ENCODE results near the gene EIF4G1.

Gene EIF4G1

DNA sequence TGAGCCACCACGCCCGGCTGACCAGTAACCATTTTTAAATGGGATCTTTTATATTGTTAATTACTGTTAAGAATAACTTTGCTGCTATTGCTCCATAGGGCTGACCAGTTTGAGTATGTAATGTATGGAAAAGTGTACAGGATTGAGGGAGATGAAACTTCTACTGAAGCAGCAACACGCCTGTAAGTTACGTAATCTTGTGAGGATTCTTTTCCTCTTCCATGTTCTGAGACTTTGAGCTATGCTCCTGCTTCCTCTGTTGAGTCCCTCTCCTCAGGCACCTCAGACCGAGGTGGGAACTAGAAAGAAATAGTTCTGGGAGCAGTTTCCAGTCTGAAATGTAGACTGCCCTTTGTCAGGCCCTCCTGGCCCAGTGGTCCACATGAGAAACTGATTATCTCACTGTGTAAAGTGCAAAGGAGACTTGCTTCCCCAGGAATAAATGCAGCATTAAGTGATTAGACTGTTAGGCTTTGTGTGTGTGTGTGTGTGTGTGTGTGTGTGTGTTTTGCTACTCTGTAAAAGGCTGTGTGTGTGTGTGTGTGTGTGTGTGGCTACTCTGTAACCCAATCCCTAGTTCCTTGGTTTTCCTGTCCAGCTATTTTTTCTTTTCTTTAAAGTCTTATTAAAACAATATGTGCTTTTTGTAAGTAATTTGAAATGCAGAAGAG is 52.3 kb downstream of the EIF4G1 start:
- ChIA-PET POLR2A (no interaction called here), CTCF (interaction anchor here (0.8 to 3.9 kb wide), 4 partner anchors 11 to 194 kb away, joined by 3 to 17 read pairs (median 4); no protein-coding TSS in a partner anchor)
- DNase-seq (ENCODE audit: extremely low spot score), result no peak
- TF ChIP-seq, protein P1, sequence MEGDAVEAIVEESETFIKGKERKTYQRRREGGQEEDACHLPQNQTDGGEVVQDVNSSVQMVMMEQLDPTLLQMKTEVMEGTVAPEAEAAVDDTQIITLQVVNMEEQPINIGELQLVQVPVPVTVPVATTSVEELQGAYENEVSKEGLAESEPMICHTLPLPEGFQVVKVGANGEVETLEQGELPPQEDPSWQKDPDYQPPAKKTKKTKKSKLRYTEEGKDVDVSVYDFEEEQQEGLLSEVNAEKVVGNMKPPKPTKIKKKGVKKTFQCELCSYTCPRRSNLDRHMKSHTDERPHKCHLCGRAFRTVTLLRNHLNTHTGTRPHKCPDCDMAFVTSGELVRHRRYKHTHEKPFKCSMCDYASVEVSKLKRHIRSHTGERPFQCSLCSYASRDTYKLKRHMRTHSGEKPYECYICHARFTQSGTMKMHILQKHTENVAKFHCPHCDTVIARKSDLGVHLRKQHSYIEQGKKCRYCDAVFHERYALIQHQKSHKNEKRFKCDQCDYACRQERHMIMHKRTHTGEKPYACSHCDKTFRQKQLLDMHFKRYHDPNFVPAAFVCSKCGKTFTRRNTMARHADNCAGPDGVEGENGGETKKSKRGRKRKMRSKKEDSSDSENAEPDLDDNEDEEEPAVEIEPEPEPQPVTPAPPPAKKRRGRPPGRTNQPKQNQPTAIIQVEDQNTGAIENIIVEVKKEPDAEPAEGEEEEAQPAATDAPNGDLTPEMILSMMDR (IDR thresholded peaks at IDR 0.05; ENCODE audit: control extremely low read depth, extremely low read depth, low read depth, missing control alignments), result no peak

DNA sequence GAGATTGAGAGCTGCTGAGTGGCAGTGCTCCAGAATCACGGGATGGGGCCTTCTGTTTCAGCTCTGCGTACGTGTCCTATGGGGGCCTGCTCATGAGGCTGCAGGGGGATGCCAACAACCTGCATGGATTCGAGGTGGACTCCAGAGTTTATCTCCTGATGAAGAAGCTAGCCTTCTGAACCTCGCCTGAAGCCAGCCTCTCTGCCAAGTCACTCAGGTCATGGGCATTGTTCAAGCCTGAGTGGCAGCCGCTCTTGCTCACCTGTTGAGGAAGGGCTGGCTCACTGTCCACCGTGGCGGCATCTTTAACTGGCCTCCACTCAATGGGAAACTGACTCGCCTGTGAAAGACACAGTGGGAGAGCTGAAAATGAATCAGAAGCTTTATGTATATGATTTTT is 53.7 kb downstream of the EIF4G1 start:
- no peak for DNase-seq (ENCODE audit: extremely low spot score)
- CTCF ChIA-PET, result interaction anchor here (1.1 to 3.9 kb wide), 3 partner anchors 13 to 146 kb away, joined by 4 to 17 read pairs (median 5); no protein-coding TSS in a partner anchor
- TF ChIP-seq, protein P1 (IDR thresholded peaks at IDR 0.05; ENCODE audit: control extremely low read depth, extremely low read depth, low read depth, missing control alignments), result no peak
- POLR2A ChIA-PET, result no interaction called here

- TF ChIP-seq, protein P1 (IDR thresholded peaks at IDR 0.05; ENCODE audit: control extremely low read depth, extremely low read depth, low read depth, missing control alignments), result no peak
- CTCF ChIA-PET, result interaction anchor here (1.1 to 3.9 kb wide), 3 partner anchors 13 to 146 kb away, joined by 4 to 17 read pairs (median 5); no protein-coding TSS in a partner anchor
- POLR2A ChIA-PET, result no interaction called here
- no peak for DNase-seq (ENCODE audit: extremely low spot score)
Measured at GRCh38 chr3:184368586-184369183, 54.3 kb downstream of the EIF4G1 start.

- POLR2A ChIA-PET, result interaction anchor here (1.1 kb wide), 1 partner anchor 142 kb away, joined by 3 read pairs; no protein-coding TSS in a partner anchor
- CTCF ChIA-PET, result interaction anchor here (0.6 to 6.8 kb wide), 37 partner anchors 8 to 415 kb away, joined by 3 to 90 read pairs (median 4); partner anchors contain the start of genes CHRD, CLCN2, EIF2B5 and EPHB3
- TF ChIP-seq, protein P1 (IDR thresholded peaks at IDR 0.05; ENCODE audit: control extremely low read depth, extremely low read depth, low read depth, missing control alignments), result peak; percentile 82
- peak; percentile 77 for DNase-seq (ENCODE audit: extremely low spot score)
Measured at GRCh38 chr3:184371570-184372018, 57.2 kb downstream of the EIF4G1 start.

- DNase-seq (ENCODE audit: extremely low spot score), result no peak
- ChIA-PET POLR2A (no interaction called here), CTCF (interaction anchor here (0.8 to 6.8 kb wide), 22 partner anchors 9 to 414 kb away, joined by 3 to 90 read pairs (median 4); partner anchors contain the start of genes CHRD, CLCN2, EPHB3 and POLR2H)
- TF ChIP-seq, protein P1 (IDR thresholded peaks at IDR 0.05; ENCODE audit: control extremely low read depth, extremely low read depth, low read depth, missing control alignments), result no peak
Measured at GRCh38 chr3:184372296-184372821, 58.0 kb downstream of the EIF4G1 start.

DNA sequence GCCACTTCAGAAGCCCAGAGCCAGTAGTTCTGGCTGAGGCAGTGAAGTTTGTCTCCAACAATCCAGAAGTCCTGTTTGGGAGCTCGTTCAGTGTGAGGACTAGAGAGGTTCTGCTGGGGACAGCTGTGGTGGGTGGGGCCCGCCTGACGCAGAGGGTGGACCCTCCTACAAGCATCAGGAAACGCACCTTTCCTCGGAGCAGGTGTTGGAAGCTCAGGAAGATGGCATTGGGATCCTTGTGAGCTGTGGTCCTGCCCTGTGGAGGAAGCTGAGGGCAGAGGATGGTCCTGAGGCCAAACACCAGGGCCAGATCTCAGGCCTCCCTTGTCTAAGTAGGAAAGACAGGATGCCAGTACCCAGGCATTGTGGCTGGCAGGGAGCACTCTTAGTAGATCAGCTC is 58.5 kb downstream of the EIF4G1 start:
- ChIA-PET CTCF (interaction anchor here (1.0 to 6.8 kb wide), 11 partner anchors 10 to 477 kb away, joined by 3 to 90 read pairs (median 5); partner anchors contain the start of gene CHRD), POLR2A (no interaction called here)
- DNase-seq (ENCODE audit: extremely low spot score), result no peak
- TF ChIP-seq, protein P1 (IDR thresholded peaks at IDR 0.05; ENCODE audit: control extremely low read depth, extremely low read depth, low read depth, missing control alignments), result no peak
